ENCODE results near the gene C1GALT1.

Gene C1GALT1

GRCh38 chr7:7292085-7292484, 109.7 kb downstream of the C1GALT1 start:
- no peak for DNase-seq

GRCh38 chr7:7292608-7293007, 110.3 kb downstream of the C1GALT1 start:
- DNase-seq, result no peak

DNA sequence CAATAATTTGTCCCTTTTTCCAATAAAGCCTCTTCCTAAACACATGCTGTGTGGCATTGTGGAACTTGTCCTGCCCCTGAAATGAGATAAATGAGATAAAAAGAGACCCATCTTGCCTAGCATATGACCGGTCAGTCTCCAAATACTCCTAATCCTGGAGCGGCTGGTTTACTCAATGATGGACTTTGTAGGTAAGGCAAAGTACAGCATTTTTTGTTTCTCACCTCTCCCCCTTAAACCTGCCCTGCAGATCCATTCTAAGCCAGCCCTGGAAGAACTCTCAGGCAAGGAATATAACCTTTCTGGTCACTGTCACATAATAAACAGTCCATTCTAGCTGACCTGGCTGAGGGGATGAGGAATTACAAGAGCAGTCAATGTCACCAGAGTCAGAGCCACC, 110.7 kb downstream of the C1GALT1 start:
- no peak for DNase-seq

DNA sequence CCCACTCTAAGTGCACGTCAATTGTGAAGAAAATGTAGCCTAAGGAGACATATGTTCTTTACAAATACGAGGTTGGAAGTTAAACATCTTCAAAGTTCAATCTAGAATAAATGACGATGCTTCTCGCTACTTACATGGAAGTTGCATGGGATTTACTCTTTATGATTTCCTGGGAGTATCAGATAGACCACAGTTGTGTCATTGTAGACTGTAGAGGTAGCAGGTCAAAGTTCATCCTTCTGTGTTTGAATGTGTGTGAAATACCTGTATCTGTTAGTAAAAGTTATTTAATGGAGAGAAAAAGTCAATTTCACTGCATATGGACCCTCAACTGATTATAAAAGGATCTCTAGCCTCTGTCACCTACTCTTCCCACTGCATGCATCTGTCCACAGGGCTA, 112.6 kb downstream of the C1GALT1 start:
- no peak for DNase-seq

Data from NCI-H774 (cell line).